Epidermal melanocyte (primary cell): ENCODE results near the gene NKX1-1.
"Not testable (repeated sequence)": the region's sequence is repeated elsewhere in the genome, so short reads cannot be mapped to it uniquely, and the experiment has no call there.

ENCODE experiments used
- DNase-seq: peaks from one replicate; pipeline ENCODE4 v3.0.0; 2011; ENCODE audit warnings: low spot score; ENCODE audit not compliant: insufficient read length

The NKX1-1 gene

DNA sequence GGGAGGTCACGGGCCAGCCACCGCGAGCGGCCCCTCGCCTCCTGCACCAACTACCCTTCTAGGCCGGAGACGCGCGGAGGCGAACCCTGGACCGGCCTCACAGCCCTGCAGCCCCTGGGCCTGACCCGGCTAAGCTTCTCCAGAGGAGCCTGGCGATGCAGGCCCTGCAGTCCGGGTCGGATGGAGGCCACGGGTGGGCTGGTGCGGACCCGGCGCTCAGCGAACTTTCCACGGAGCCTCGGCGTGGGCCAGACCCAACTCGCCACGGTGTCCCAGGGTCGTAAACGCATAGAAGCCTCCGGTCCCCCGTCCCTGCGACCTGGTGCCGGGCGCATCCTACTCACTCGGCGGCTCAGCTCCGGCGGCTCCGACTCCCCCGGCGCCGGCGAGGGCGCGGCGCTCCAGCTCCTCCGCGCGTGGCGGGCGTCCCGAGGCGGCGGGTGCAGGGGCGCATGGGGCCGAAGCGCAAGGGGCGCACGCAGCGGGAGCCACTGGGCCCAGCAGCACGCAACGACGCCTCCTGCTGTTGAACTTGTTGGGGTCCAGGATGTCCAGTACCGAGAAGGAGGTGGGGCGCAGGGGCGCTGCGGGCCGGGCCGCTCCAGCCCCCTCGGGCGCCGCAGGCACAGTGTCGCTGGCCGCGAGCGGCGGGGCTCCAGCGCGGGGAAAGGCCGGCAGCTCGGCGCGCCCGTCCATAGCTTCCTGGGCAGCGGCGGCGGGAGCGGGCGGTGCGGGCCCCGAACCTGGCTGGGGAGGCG lies 427 bp downstream of the NKX1-1 start:
- peak; percentile 13 for DNase-seq

DNA sequence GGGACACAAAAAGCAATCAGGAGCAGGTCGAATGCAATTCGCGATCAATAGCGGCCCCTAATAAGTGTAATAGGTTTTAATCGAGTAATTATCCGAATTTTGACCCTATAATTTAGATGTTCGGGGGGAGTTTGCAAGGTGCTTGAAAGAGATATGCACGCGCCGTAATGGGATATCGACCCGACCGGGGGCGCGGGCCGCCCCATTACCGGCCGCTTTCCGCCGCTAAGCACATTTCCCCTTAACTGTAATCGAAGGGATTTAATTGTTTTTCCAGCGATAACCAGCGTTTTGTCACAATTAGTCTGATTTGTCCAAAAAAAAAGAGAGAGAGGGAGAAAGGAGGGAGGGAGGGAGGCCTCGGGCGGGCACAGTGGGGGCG lies 997 bp downstream of the NKX1-1 start:
- peak; percentile 14 for DNase-seq

DNA sequence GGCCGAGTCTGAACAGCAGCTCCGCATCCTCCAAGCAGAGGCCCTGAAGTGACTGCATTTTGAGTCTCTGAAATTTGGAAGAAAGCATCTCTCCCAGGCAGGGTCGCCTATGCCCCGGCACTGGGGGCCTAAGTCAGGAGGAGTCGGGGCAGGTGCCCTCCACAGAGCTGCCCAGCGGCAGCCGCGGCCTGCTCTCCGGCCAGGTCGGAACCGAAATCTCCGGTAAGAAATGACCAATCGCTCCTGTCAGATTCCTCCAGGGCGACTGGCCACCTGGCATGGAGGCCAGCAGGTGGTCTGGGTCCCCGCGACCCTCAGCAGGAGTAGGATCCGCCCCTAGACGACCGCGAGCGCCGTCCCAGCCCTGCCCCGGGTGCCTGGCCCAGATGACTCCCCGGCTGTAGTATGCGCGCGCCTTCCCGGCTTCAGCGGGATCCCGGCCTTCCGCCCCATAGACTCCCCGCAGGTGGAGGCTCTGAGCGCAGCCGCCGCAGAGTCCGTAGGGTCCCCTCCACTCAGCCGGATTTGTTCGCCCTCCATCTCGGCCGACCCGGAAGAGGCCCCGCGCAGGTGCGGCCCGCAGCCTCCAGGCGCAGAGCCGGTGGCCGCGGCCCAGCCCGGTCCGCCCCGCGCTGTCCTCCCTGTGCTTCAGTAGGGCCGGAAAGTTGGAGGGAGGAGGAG lies 1.5 kb downstream of the NKX1-1 start:
- DNase-seq, result peak; percentile 16

DNA sequence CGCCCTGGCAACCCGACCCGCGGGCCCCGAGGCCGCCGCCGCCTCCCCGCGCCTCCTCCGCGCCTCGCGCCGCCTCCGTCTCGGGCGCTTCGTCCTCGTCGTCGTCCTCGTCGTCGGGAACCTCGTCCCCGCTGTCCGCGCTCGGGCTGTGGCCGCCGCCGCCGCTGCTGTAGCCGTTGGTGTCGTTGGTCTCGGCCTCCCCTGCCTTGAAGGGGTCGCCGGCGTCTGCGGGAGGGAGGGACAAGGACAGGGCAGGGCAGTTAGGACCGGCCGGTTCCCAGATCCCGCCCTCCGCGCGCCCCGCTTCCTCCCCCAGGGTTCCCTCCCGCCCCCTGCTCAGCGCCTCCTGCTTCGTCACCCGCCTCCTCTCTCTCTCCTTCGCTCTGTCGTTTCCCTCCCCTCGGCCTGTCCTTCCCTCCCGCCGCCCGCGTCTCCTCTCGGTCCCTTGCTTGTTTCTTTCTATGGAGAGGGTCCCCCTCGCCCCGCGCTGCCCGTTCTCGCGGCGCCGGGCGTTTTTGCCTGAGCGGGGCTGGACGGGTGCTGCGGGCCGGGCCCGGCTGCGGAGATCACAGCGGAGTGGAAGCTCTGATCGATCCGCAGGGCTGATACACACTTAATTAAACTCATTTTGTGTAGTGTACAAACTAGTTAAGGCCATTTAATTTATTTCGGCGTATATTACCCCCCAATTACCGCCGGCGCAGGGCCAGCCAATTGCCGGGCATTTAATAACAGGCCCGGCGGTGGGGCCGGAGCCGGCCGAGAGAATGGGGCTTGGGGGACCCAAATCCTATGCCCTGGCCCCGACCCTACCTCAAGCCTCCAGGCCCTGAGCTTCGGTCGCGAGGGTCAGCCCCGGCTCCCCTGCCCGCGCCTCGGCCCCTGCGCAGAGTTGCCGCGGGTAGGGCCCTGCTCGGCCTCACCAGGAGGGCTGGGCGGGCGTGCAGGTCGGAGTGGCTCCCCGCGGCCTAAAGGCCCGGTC lies 2.4 kb downstream of the NKX1-1 start:
- peak; percentile 19 for DNase-seq

DNA sequence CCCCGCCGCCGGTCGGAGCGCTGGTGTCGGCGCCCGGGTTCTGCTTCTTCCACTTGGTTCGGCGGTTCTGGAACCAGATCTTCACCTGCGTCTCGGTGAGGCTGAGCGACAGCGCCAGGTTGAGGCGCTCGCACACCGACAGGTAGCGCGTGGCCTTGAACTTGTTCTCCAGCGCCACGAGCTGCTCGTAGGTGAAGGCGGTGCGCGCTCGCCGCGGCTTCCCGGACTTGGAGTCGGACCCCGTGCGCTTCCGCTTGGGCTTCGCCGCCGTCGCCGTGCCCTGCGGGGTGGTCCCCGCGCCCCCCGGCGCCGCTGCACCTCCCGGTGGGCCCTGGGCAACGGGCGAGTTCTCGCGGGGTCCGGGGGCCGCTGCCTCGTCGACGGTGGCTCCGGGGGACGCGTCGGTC lies 3.1 kb downstream of the NKX1-1 start:
- no peak for DNase-seq

DNA sequence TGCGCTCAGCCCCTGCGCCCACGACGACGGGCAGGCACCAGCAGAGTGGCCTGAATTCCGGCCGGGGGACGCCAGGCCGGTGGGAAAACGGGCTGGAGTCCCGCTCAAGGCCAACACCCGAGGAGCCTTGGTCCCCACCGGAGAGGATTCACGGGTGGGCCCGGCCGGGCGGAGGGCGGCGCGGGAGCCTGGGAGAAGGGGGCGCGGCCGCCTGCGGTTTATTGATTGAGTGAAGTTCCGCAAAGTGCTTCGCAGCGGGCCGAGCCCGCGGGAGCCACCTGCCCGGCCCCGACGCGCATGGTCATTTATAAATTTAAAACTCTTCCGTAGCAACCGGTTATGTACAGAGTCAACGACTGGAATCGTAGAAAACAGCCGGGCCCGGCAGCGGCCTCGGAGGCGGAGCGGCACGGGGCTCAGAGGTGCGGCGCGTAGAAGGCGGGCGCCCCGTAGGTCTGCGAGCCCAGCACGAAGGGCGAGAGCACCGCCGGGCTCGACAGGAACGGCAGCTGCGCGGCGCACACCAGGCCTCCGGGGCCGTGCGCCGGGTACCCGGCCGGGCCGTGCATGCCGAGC lies 3.6 kb downstream of the NKX1-1 start:
- DNase-seq, result peak; percentile 16

DNA sequence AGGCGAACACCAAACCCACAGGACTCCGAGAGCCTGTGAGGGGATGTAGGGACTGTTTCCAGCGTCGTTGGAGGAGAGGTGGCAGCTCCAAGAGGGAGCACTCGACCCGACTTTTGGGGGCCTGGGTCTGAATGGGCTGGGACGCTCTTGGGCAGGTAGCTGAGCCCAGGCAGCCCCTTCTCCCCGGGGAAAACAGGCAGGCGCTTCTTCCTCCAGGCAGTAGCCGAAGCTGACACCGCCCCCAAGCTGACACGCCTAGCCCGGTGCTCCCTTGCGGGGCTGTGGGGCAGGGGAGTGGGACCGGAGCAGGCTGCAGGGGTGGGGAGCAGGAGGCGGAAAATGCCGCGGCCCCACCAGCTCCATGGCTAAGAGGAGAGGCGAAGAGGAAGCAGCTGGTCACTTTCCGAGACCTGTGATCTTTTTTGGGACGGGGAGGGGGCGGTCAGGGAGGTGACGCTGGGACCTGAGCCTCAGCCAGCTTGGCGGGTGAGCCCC lies 4.2 kb downstream of the NKX1-1 start:
- no peak for DNase-seq

DNA sequence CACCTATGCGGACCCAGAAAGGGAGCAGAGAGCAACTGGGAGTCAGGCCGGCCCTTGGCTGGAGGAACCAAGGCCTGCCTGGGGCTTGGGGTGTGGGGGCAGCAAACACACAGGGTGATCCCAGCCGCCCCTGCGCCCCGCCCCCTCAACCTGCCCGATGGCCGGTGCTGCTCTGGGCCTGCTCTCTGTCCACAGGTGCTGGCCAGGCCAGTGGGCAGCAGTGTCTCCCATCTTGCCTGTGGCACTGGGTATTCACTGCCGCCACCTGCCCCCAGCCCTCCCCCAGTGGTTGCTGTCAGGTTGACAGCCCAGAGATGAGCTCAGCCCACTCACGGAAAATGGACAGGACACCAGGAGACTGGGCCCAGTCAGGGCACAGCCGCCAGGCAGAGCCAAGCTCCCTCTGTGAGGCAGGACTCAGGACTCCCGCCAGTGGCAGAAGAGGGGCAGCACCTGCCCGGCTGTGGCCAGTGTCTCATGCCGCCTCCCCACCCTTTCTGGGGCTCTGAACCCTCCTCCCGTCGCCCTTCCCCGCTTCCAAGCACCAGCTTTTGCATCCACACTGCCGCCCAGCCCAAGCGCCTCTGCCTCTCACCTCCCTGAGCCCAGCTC lies 4.7 kb downstream of the NKX1-1 start:
- no peak for DNase-seq

DNA sequence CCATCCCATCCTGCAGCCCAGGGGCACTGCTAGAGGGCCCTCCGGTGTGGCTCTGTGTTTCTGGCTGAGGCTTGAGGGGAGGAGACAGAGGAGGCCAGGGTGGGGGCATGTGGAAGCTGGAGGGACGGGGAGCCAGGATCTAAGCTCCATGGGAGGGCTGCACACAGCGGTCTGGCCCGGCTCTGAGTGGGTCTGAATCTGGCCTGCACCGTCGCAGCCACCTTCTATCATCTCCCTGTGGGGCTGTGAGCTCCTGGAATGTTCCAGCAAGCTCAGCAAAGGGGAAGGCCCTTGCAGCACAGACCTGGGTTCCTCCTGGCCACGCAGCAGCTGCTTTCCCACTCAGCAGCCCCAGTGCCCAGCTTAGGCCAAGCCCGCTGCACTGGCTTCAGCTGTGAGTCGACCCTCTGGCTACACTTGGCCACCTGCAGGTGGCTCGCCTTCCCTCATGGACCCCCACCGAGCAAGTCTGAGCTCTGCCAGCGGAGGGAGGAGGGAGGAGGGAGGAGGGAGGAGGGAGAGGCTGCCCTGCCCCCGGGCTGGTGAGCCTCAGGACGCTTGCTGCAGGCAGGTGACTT lies 5.3 kb downstream of the NKX1-1 start:
- peak; percentile 15 for DNase-seq

DNA sequence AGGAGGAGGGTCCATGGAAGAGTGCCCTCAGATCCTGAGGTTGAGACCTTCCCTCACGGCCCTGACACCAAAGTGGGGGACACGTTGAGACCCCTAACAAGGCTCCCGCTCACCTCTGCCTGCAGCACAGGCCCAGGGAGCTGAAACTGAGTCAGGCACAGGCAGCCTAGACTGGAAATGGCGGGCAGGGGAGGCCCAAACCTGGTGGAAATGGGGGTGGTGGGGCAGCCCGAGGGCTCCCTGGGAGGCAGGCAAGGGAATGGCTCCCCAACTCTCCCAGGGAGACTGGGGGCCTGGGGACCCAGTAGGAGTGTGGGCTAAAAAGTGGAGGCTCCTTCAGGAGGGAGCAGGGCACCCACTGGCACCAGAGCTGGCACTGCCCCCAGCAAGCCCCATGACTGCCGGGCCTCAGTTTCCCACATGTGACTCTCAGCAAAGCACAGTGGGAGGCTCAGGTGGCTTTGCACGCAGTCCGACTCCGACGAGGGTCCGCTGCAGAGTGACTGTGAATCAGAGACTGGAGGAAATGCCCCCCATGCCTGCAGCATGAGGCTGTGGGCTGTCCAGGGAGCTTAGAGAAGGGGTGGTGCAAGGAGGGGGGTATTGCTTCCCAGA lies 5.9 kb downstream of the NKX1-1 start:
- peak; percentile 19 for DNase-seq

DNA sequence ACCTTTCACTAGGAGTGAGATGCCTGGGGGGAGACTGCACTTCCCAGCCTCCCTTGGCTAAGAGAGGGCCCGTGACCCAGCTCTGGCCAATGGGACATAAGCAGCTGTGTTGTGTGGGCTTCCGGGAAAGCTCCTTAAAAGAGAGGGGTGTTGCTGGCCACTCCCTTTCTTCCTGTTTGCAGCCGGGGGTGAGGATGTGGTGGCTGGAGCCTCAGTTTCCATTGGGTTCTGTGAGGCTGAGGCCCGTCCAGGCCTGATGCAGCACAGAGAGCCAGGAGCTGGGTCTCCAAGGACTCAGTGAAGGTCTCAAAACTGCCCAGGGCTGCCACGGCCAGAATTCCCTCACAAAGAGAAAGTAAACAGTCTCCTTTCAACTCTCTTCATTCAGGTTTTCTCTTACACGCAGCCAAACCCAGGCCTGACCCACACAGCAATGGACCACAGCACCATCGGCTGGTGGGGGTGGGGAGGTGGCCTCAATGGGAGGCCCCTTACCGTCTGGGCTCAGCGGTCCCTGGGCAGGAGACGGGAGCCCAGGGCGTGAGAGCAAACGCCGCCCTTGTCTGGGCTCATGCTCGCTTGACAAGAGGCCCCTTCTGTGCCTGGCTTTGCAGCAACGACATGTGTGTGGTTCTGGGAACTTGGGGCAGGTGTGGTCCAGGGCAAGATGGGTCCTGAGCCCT lies 6.6 kb downstream of the NKX1-1 start:
- peak; percentile 17 for DNase-seq

DNA sequence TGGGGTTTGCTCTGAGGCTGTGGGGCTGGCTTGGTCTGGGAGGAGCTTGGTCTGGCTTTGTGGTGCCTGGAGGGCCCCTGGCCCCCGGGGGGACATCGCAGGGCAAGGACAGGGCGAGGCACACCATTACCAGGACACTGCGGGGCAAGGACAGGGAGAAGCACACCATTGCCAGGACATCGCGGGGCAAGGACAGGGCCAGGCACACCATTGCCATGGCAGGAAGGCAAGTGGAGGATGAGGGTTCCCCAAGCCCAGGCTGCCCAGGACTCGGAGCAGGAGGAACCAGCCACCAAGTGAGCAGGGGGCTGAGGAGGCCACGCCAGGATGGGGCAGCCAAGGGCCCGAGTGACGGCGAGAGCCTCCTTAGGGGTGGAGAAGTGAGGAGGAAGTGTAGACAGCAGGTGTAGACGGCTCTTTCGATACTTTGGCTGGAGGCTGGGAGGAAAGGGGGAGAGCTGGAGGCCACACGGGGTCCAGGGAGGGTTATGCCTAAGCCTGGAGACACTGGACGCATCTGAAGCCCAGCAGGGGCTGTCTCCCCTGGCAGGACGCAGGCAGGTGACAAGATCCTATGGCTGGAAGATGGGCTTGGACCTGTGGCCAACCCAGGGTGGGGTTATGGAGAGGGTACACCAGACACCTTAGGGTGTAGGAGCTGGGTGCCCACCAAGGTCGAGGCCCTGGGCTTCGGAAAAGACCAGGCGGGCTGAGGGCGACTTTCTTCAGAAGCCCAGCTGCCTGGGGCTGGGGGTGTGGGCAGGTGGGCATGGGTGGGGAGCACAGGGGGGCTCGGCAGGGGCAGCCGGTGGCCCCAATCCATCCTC lies 7.3 kb downstream of the NKX1-1 start:
- peak; percentile 12 for DNase-seq

DNA sequence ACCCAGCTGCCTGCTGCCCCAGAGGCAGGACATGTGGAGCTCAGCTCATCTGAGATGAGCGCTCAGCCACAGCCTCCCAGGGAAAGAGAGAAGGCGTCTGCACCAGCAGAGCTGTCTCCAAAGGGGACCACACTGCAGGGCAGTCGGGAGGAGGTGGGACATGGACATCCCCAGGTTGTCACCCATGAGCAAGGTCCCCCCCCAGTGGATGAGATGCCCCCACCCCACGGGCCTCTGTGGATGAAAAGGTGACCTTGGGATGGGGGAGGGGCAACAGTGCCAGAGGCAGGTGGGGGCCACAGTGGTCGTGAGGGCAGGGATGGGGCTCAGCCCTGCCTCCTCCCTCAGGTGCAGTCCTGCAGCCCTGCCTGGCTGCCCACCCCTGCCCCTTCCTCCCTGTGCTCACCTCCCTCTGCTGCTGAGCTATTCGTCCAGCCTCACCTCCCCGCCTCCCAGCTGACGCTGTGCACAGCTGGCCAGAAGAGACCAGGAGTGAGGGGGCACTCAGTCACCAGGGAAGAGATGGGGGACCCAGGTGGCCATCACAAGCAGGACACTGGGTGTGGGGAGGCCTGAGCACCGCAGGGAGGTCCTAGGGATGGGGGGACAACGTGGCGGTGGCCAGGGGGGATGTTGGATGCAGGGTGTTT lies 9.3 kb downstream of the NKX1-1 start:
- no peak for DNase-seq

DNA sequence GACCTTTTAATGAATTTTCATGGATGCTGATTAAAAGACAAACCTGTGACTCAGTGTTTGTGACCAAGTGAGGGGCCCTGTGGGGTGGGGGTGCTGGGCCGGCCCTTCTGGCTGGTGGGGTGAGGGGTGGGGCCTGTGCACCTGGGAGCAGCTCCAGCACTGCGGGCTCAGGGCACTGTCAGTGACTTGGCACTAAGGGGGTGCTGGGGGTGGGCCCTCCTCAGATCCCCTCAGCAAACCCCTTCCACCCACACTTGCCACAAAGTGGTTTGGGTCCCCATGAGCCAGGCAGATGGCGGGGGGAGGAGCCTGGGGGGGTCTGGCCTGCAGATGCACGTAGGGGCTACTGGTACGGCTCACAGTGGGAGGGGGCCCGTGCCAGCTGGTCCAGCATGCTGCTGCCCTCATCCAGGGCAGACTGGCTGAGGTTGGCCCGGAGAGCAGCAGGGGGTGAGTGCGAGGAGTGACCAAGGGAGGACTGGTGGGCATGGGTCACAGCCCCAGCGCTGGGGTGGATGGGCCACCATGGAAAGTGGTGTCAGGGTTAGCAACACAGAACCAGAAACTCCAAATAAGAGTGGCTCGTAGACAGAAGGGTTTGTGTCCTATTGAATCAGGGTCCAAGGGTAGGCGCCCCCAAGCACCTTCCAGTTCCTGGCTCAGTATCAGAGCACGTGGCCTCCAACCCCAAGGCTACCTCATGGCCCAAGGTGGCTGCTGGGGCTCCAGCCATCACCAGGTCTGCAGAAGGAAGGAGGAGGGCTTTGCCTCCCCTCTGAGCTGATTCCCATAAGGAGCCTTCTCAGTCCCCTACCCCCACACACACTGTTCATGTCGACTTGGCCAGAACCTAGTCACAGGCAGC lies 10.1 kb downstream of the NKX1-1 start:
- DNase-seq, result no peak

DNA sequence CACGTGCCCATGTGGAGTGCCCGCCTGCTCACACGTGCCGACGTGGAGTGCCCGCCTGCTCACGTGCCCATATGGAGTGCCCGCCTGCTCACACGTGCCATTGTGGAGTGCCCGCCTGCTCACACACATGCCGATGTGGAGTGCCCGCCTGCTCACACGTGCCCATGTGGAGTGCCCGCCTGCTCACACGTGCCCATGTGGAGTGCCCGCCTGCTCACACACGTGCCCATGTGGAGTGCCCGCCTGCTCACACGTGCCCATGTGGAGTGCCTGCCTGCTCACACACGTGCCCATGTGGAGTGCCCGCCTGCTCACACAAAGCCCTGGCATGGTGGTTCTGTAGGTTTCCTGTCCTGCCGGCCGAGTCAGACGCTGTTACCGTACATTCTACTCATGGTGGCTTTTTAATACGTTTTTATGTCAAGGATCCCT lies 10.8 kb downstream of the NKX1-1 start:
- DNase-seq, result not testable (repeated sequence)

DNA sequence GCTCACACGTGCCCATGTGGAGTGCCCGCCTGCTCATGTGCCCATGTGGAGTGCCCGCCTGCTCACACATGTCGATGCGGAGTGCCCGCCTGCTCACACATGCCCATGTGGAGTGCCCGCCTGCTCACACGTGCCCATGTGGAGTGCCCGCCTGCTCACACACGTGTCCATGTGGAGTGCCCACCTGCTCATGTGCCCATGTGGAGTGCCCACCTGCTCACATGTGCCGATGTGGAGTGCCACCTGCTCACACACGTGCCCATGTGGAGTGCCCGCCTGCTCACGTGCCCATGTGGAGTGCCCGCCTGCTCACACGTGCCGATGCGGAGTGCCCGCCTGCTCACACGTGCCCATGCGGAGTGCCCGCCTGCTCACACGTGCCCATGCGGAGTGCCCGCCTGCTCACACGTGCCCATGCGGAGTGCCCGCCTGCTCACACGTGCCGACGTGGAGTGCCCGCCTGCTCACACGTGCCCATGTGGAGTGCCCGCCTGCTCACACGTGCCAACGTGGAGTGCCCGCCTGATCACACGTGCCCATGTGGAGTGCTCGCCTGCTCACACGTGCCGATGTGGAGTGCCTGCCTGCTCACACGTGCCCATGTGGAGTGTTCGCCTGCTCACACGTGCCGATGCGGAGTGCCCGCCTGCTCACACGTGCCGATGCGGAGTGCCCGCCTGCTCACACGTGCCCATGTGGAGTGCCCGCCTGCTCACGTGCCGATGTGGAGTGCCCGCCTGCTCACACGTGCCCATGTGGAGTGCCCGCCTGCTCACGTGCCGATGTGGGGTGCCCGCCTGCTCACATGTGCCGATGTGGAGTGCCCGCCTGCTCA lies 11.5 kb downstream of the NKX1-1 start:
- DNase-seq, result not testable (repeated sequence)
